WTC11 (cell line): Measurements from ENCODE around the gene TCN1. TPM values are rescaled to one million over a fixed set of nuclear protein-coding genes. Genes with fewer than 3 reads are reported as not detected.
"Not testable (repeated sequence)": the region's sequence is repeated elsewhere in the genome, so short reads cannot be mapped to it uniquely, and the experiment has no call there.

Experiments
- ATAC-seq: fragments of 200-7000 bp; cut with Tn5 transposase; 2 replicates; pipeline ENCODE4 v1.10.0; 2021; ENCODE audit warnings: mild to moderate bottlenecking, moderate library complexity
- CTCF ChIA-PET: fragments of 300-600 bp; sonication (Branson Sonifier 250); formaldehyde crosslinking; loops from one replicate; lab custom pipeline; 2021; ENCODE audit warnings: antibody characterized with exemption; lab: Charles Lee
- POLR2A ChIA-PET: fragments of 350-600 bp; sonication (Branson Sonifier 250); formaldehyde crosslinking; loops from one replicate; lab custom pipeline; 2021; ENCODE audit warnings: antibody characterized with exemption; lab: Charles Lee
- DNase-seq: peaks from one replicate; pipeline ENCODE4 v3.0.0; 2021; ENCODE audit warnings: low spot score
- H3K27ac Mint-ChIP-seq: 2 replicates; pipeline ENCODE4 v1.8.0; 2021; ENCODE audit warnings: mixed read lengths
- H3K27me3 Mint-ChIP-seq: 2 replicates; pipeline ENCODE4 v1.8.0; 2021; ENCODE audit warnings: low read depth, mild to moderate bottlenecking, moderate library complexity, mixed read lengths
- H3K36me3 Mint-ChIP-seq: 2 replicates; pipeline ENCODE4 v1.8.0; 2021; ENCODE audit warnings: mixed read lengths
- H3K4me1 Mint-ChIP-seq: 2 replicates; pipeline ENCODE4 v1.8.0; 2022; ENCODE audit warnings: mixed read lengths
- H3K4me3 Mint-ChIP-seq: 2 replicates; pipeline ENCODE4 v1.8.0; 2021; ENCODE audit warnings: mild to moderate bottlenecking, moderate library complexity, mixed read lengths
- H3K9me3 Mint-ChIP-seq: 2 replicates; pipeline ENCODE4 v1.8.0; 2021; ENCODE audit warnings: mixed read lengths
- EMX1 ChIP-seq: fragments of 250-450 bp; sonication (Bioruptor Pico); IDR thresholded peaks from 2 replicates; pipeline ENCODE4 v1.8.0; 2021; ENCODE audit warnings: mild to moderate bottlenecking
- ESRRA ChIP-seq: sonication (generic); formaldehyde crosslinking; IDR thresholded peaks from 2 replicates; pipeline ENCODE4 v1.8.1; 2022; ENCODE audit warnings: mild to moderate bottlenecking, missing genetic modification reagents, borderline replicate concordance
- NFATC4 ChIP-seq: fragments of 250-450 bp; sonication (Bioruptor Pico); IDR thresholded peaks from 2 replicates; pipeline ENCODE4 v1.9.0; 2021; ENCODE audit warnings: mild to moderate bottlenecking
- NFE2L1 ChIP-seq: sonication (generic); formaldehyde crosslinking; IDR thresholded peaks from 2 replicates; pipeline ENCODE4 v1.8.1; 2023; ENCODE audit warnings: missing genetic modification reagents
- OVOL2 ChIP-seq: fragments of 250-450 bp; sonication (Bioruptor Pico); IDR thresholded peaks from 2 replicates; pipeline ENCODE4 v1.9.0; 2021; ENCODE audit warnings: mild to moderate bottlenecking, borderline replicate concordance
- RELA ChIP-seq: sonication (generic); formaldehyde crosslinking; IDR thresholded peaks from 2 replicates; pipeline ENCODE4 v1.8.1; 2022; ENCODE audit warnings: missing genetic modification reagents, mild to moderate bottlenecking, borderline replicate concordance
- RORB ChIP-seq: fragments of 250-450 bp; sonication (Bioruptor Pico); IDR thresholded peaks from 2 replicates; pipeline ENCODE4 v1.9.0; 2021; ENCODE audit warnings: mild to moderate bottlenecking
- SP1 ChIP-seq: sonication (generic); formaldehyde crosslinking; conservative IDR thresholded peaks from 2 replicates; pipeline ENCODE4 v1.8.1; 2022; ENCODE audit warnings: missing genetic modification reagents
- TEAD4 ChIP-seq: sonication (generic); formaldehyde crosslinking; IDR thresholded peaks from 2 replicates; pipeline ENCODE4 v1.8.0; 2022; ENCODE audit warnings: mild to moderate bottlenecking, missing genetic modification reagents
- ZNF396 ChIP-seq: fragments of 250-450 bp; sonication (Bioruptor Pico); IDR thresholded peaks from 2 replicates; pipeline ENCODE4 v1.8.0; 2021; ENCODE audit warnings: mild to moderate bottlenecking, moderate library complexity, borderline replicate concordance
- ZNF416 ChIP-seq: fragments of 250-450 bp; sonication (Bioruptor Pico); IDR thresholded peaks from 2 replicates; pipeline ENCODE4 v1.9.0; 2021; ENCODE audit warnings: mild to moderate bottlenecking, inconsistent platforms
- ZNF423 ChIP-seq: fragments of 250-450 bp; sonication (Bioruptor Pico); IDR thresholded peaks from 2 replicates; pipeline ENCODE4 v2.1.2; 2022; ENCODE audit warnings: mild to moderate bottlenecking, moderate library complexity
- total RNA-seq: library from RNA; stranded (reverse); gene quantifications from 3 replicates; pipeline ENCODE4 v1.2.3, GENCODE V29; 2021
- TF ChIP-seq, protein P1 (sequence below): sonication (generic); formaldehyde crosslinking; conservative IDR thresholded peaks from 2 replicates; pipeline ENCODE4 v1.8.1; 2023; ENCODE audit warnings: mild to moderate bottlenecking, low read depth, missing genetic modification reagents, moderate library complexity
- TF ChIP-seq, protein P2 (sequence below): sonication (generic); formaldehyde crosslinking; IDR thresholded peaks from 2 replicates; pipeline ENCODE4 v1.8.1; 2023; ENCODE audit warnings: mild to moderate bottlenecking, missing genetic modification reagents, moderate library complexity
- TF ChIP-seq, protein P3 (sequence below): fragments of 250-450 bp; sonication (Bioruptor Pico); conservative IDR thresholded peaks from 2 replicates; pipeline ENCODE4 v1.9.0; 2021; ENCODE audit warnings: mild to moderate bottlenecking
- TF ChIP-seq, protein P4 (sequence below): sonication (generic); formaldehyde crosslinking; IDR thresholded peaks from 2 replicates; pipeline ENCODE4 v1.8.1; 2023; ENCODE audit warnings: mild to moderate bottlenecking, moderate library complexity, missing genetic modification reagents
- TF ChIP-seq, protein P5 (sequence below): fragments of 200-600 bp; IDR thresholded peaks from 2 replicates; pipeline ENCODE4 v1.8.0; 2022; ENCODE audit warnings: antibody characterized with exemption
- TF ChIP-seq, protein P6 (sequence below): sonication (generic); formaldehyde crosslinking; conservative IDR thresholded peaks from 2 replicates; pipeline ENCODE4 v1.8.1; 2022; ENCODE audit warnings: mild to moderate bottlenecking, missing genetic modification reagents

The TCN1 gene
- total RNA-seq, 1 experiment from 2014 or later, result not detected

DNA sequence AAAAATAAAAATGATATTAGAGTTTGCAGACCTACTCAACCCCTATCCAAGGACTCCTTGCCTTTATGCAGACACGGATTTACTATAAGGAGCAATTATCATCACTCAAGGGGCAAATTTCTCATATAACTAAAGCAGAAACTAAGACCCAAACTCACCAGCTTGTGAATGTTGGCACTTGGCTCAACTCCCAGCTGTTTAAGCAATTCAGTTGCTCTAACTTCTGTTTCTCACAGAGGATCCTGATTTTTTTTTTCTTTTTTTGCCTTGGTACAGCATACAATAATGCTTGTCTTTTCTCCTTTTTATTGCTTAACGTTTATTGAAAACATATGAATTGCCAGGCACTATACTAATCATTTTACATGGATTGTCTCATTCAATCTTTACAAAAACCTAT is 11.4 kb downstream of the TCN1 start:
- no peaks in the 10 kb centered on the region for H3K27me3 Mint-ChIP-seq
- no peak overlapping the region for H3K4me3 Mint-ChIP-seq
- TF ChIP-seq, protein P1, sequence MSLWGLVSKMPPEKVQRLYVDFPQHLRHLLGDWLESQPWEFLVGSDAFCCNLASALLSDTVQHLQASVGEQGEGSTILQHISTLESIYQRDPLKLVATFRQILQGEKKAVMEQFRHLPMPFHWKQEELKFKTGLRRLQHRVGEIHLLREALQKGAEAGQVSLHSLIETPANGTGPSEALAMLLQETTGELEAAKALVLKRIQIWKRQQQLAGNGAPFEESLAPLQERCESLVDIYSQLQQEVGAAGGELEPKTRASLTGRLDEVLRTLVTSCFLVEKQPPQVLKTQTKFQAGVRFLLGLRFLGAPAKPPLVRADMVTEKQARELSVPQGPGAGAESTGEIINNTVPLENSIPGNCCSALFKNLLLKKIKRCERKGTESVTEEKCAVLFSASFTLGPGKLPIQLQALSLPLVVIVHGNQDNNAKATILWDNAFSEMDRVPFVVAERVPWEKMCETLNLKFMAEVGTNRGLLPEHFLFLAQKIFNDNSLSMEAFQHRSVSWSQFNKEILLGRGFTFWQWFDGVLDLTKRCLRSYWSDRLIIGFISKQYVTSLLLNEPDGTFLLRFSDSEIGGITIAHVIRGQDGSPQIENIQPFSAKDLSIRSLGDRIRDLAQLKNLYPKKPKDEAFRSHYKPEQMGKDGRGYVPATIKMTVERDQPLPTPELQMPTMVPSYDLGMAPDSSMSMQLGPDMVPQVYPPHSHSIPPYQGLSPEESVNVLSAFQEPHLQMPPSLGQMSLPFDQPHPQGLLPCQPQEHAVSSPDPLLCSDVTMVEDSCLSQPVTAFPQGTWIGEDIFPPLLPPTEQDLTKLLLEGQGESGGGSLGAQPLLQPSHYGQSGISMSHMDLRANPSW (CRISPR knock-in tag), result no peak
- TF ChIP-seq, protein P2, sequence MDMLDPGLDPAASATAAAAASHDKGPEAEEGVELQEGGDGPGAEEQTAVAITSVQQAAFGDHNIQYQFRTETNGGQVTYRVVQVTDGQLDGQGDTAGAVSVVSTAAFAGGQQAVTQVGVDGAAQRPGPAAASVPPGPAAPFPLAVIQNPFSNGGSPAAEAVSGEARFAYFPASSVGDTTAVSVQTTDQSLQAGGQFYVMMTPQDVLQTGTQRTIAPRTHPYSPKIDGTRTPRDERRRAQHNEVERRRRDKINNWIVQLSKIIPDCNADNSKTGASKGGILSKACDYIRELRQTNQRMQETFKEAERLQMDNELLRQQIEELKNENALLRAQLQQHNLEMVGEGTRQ (CRISPR knock-in tag), result no peak
- TF ChIP-seq RELA (CRISPR knock-in tag) (no peak), NFE2L1 (CRISPR knock-in tag) (no peak), ZNF416 (no peak), TEAD4 (CRISPR knock-in tag) (no peak), OVOL2 (CRISPR knock-in tag) (no peak), NFATC4 (CRISPR knock-in tag) (no peak), EMX1 (CRISPR knock-in tag) (no peak), RORB (no peak), ZNF423 (no peak), ESRRA (CRISPR knock-in tag) (no peak), SP1 (CRISPR knock-in tag) (no peak), ZNF396 (CRISPR knock-in tag) (no peak)
- TF ChIP-seq, protein P3, sequence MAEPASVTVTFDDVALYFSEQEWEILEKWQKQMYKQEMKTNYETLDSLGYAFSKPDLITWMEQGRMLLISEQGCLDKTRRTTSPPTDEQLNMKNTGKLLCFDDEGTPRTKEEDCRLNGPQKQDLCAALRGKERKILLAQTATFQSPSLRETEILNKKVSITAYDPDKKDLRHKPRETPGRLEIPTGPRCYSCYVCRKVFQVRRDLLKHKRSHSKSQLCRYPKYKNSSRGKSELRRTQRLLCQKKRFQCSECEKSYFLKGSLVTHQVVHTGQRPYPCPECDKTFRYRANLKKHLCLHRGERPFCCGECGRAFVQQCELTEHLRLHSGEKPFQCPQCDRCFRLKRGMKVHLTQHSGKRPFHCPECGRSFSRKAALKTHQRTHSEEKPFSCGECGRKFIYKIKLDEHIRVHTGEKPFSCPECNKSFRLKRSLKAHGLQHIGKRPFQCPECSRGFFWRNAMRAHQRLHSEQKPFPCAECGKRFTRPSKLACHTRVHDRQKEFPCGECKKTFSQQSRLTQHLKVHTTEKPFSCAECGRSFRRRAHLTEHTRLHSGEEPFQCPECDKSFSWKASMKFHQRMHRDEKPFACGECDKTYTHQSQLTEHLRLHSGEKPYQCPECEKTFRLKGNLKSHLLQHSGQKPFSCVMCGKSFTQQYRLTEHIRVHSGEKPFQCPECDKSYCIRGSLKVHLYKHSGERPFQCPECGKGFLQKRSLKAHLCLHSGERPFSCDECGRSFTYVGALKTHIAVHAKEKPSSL (CRISPR knock-in tag), result no peak
- TF ChIP-seq, protein P4, sequence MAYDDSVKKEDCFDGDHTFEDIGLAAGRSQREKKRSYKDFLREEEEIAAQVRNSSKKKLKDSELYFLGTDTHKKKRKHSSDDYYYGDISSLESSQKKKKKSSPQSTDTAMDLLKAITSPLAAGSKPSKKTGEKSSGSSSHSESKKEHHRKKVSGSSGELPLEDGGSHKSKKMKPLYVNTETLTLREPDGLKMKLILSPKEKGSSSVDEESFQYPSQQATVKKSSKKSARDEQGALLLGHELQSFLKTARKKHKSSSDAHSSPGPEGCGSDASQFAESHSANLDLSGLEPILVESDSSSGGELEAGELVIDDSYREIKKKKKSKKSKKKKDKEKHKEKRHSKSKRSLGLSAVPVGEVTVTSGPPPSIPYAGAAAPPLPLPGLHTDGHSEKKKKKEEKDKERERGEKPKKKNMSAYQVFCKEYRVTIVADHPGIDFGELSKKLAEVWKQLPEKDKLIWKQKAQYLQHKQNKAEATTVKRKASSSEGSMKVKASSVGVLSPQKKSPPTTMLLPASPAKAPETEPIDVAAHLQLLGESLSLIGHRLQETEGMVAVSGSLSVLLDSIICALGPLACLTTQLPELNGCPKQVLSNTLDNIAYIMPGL, result no peak
- TF ChIP-seq, protein P5, sequence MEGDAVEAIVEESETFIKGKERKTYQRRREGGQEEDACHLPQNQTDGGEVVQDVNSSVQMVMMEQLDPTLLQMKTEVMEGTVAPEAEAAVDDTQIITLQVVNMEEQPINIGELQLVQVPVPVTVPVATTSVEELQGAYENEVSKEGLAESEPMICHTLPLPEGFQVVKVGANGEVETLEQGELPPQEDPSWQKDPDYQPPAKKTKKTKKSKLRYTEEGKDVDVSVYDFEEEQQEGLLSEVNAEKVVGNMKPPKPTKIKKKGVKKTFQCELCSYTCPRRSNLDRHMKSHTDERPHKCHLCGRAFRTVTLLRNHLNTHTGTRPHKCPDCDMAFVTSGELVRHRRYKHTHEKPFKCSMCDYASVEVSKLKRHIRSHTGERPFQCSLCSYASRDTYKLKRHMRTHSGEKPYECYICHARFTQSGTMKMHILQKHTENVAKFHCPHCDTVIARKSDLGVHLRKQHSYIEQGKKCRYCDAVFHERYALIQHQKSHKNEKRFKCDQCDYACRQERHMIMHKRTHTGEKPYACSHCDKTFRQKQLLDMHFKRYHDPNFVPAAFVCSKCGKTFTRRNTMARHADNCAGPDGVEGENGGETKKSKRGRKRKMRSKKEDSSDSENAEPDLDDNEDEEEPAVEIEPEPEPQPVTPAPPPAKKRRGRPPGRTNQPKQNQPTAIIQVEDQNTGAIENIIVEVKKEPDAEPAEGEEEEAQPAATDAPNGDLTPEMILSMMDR, result no peak
- TF ChIP-seq, protein P6, sequence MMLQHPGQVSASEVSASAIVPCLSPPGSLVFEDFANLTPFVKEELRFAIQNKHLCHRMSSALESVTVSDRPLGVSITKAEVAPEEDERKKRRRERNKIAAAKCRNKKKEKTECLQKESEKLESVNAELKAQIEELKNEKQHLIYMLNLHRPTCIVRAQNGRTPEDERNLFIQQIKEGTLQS (CRISPR knock-in tag), result no peak
- ATAC-seq, result no peak
- POLR2A ChIA-PET, result interaction anchor here (0.7 kb wide), 1 partner anchor 46 kb away, joined by 3 read pairs; no protein-coding TSS in a partner anchor
- DNase-seq, result no peak
- peaks cover 16% of the 10 kb centered on the region for H3K4me1 Mint-ChIP-seq
- no peak overlapping the region for H3K27ac Mint-ChIP-seq
- CTCF ChIA-PET, result no interaction called here
- H3K9me3 Mint-ChIP-seq, result peaks cover 3% of the 10 kb centered on the region
- H3K36me3 Mint-ChIP-seq, result no peaks in the 10 kb centered on the region

DNA sequence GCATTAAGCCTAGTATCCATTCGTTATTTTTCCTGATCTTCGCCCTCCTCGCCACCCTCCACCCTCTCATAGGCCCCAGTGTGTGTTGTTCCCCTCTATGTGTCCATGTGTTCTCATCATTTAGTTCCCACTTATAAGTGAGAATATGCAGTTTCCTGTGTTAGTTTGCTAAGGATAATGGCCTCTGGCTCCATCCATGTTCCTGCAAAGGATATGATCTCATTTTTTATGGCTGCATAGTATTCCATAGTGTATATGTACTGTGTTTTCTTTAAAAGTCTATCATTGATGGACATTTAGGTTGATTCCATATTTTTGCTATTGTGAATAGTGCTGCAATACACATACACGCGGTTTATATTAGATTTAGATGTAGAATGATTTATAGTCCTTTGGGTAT is 14.9 kb downstream of the TCN1 start:
- H3K4me3 Mint-ChIP-seq, POLR2A ChIA-PET, H3K36me3 Mint-ChIP-seq: not testable (repeated sequence)

DNA sequence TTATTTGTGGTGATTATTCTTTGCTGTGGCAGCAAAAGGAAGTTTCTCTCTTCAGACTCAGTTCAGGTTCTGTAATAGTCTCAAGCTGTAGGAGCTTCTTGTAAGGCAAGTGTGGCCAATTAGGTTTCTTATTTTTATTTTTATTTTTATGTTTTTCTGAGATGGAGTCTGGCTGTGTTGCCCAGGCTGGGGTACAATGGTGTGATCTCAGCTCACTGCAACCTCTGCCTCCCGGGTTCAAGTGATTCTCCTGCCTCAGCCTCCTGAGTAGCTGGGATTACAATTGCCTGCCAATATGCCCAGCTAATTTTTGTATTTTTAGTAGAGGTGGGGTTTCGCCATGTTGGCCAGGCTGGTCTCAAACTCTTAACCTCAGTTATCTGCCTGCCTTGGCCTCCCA is 16.7 kb downstream of the TCN1 start:
- H3K36me3 Mint-ChIP-seq, H3K9me3 Mint-ChIP-seq, DNase-seq, H3K27ac Mint-ChIP-seq, H3K4me3 Mint-ChIP-seq, H3K4me1 Mint-ChIP-seq, ATAC-seq, CTCF ChIA-PET, H3K27me3 Mint-ChIP-seq, POLR2A ChIA-PET: not testable (repeated sequence)

More for the DNA sequence above, 14.9 kb downstream of the TCN1 start:
- H3K27ac Mint-ChIP-seq, H3K4me1 Mint-ChIP-seq, DNase-seq, ATAC-seq, H3K9me3 Mint-ChIP-seq, H3K27me3 Mint-ChIP-seq, CTCF ChIA-PET: not testable (repeated sequence)
